Measurements from ENCODE around the gene TELO2.

- TF ChIP-seq, protein P1, sequence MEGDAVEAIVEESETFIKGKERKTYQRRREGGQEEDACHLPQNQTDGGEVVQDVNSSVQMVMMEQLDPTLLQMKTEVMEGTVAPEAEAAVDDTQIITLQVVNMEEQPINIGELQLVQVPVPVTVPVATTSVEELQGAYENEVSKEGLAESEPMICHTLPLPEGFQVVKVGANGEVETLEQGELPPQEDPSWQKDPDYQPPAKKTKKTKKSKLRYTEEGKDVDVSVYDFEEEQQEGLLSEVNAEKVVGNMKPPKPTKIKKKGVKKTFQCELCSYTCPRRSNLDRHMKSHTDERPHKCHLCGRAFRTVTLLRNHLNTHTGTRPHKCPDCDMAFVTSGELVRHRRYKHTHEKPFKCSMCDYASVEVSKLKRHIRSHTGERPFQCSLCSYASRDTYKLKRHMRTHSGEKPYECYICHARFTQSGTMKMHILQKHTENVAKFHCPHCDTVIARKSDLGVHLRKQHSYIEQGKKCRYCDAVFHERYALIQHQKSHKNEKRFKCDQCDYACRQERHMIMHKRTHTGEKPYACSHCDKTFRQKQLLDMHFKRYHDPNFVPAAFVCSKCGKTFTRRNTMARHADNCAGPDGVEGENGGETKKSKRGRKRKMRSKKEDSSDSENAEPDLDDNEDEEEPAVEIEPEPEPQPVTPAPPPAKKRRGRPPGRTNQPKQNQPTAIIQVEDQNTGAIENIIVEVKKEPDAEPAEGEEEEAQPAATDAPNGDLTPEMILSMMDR (IDR thresholded peaks at IDR 0.05): no peak
- TF ChIP-seq POLR2A (IDR thresholded peaks at IDR 0.05): no peak
Measured at GRCh38 chr16:1510272-1510671, 17.1 kb downstream of the TELO2 start.

All from esophagus squamous epithelium (tissue), 4 donors.